ENCODE results near the gene C5orf58. TPM values are rescaled to one million over a fixed set of nuclear protein-coding genes. Genes with fewer than 3 reads are reported as not detected.

Gene C5orf58
- total and polyA plus RNA-seq, 2 donors from 2014 or later = not detected

DNA sequence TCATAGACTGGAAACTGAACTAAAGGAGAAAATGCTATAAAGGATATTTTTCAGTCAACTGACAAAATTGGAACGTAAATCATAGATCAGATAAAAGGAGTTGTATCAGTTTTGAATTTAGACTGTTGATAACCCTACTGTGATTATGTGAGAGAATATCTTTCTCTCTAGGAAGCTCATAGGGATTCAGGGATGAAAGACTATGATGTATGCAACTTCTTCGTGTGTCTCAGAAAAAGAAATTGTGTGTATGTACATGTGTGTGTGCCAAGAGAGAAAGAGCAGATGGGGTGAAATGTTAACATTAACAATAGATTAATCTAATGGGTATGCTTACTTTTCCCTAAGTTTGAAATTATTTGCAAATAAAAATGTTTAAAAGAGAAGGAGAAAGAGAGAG, 30.7 kb upstream of the C5orf58 start:
- no peaks in the 10 kb centered on the region for H3K27me3 ChIP-seq (ENCODE audit: control insufficient read depth, insufficient read depth, low read length)
- H3K9me3 ChIP-seq (ENCODE audit: control insufficient read depth in 2 of 3, insufficient read depth in 1 of 3, low read length in 3 of 3) = no peaks in the 10 kb centered on the region
- H3K9ac ChIP-seq (ENCODE audit: low read length in 3 of 3) = no peak overlapping the region
- H3K4me1 ChIP-seq (ENCODE audit: control insufficient read depth in 2 of 3, insufficient read depth in 2 of 3, low read depth in 1 of 3, low read length in 3 of 3) = no peaks in the 10 kb centered on the region
- FAIRE-seq (no peak), DNase-seq (peak in 1 of 5 donors; percentile 29)
- H3K4me3 ChIP-seq (ENCODE audit: low read length in 3 of 3) = no peak overlapping the region
- no peak overlapping the region for H3K27ac ChIP-seq (ENCODE audit: low read depth in 2 of 2, low read length in 2 of 2)
- intact Hi-C loops (cut with DNase I) = no loop called here
- H3K36me3 ChIP-seq (ENCODE audit: control insufficient read depth in 2 of 3, insufficient read depth in 3 of 3, low read length in 3 of 3) = no peaks in the 10 kb centered on the region
- TF ChIP-seq, protein P1, sequence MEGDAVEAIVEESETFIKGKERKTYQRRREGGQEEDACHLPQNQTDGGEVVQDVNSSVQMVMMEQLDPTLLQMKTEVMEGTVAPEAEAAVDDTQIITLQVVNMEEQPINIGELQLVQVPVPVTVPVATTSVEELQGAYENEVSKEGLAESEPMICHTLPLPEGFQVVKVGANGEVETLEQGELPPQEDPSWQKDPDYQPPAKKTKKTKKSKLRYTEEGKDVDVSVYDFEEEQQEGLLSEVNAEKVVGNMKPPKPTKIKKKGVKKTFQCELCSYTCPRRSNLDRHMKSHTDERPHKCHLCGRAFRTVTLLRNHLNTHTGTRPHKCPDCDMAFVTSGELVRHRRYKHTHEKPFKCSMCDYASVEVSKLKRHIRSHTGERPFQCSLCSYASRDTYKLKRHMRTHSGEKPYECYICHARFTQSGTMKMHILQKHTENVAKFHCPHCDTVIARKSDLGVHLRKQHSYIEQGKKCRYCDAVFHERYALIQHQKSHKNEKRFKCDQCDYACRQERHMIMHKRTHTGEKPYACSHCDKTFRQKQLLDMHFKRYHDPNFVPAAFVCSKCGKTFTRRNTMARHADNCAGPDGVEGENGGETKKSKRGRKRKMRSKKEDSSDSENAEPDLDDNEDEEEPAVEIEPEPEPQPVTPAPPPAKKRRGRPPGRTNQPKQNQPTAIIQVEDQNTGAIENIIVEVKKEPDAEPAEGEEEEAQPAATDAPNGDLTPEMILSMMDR (IDR thresholded peaks at IDR 0.05; ENCODE audit: borderline replicate concordance, extremely low read depth, insufficient read depth) = no peak

DNA sequence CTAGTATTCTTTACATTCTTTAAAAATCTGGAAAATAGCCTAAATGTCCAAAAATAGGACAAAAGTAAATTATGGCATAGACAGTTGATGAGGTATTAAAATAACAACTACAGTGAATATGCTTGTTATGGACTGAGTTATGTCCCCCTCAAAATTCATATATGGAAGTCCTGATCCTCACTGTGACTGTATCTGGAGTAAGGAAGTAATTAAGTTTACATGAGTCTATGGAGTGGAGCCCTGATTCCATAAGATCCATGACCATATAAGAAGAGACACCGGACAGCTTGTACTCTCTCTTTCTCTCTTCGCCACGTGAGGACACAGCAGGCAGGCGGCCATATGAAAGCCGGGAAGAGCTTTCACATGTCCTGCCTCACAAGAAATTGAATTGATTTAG, 28.6 kb upstream of the C5orf58 start:
- Histone ChIP-seq H3K4me3 (ENCODE audit: low read length in 3 of 3) (no peak overlapping the region), H3K27ac (ENCODE audit: low read depth in 2 of 2, low read length in 2 of 2) (no peak overlapping the region), H3K4me1 (ENCODE audit: control insufficient read depth in 2 of 3, insufficient read depth in 2 of 3, low read depth in 1 of 3, low read length in 3 of 3) (no peaks in the 10 kb centered on the region), H3K9me3 (ENCODE audit: control insufficient read depth in 2 of 3, insufficient read depth in 1 of 3, low read length in 3 of 3) (no peaks in the 10 kb centered on the region), H3K27me3 (ENCODE audit: control insufficient read depth, insufficient read depth, low read length) (no peaks in the 10 kb centered on the region), H3K36me3 (ENCODE audit: control insufficient read depth in 2 of 3, insufficient read depth in 3 of 3, low read length in 3 of 3) (no peaks in the 10 kb centered on the region), H3K9ac (ENCODE audit: low read length in 3 of 3) (no peak overlapping the region)
- intact Hi-C loops (cut with DNase I) = no loop called here
- DNase-seq = no peak
- TF ChIP-seq, protein P1 (IDR thresholded peaks at IDR 0.05; ENCODE audit: borderline replicate concordance, extremely low read depth, insufficient read depth) = no peak
- FAIRE-seq = no peak

DNA sequence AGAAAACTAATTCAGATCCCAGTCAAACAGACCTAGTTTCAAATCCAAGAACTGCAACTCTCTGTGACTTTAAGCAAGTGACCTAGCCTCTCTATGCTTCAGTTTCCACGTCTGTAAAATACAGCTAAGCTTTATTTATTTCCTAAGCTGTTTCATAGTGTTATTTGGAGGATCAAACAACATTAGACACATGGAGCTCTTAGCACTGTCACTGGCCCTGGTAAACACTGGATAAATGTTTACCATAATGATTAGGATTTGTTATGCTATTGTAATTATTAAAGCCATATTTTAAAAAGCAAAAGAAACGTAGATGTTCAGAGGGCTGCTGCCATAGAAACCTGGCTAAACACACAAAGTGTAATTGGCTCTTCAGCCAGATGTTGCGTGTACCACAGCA, 26.6 kb upstream of the C5orf58 start:
- TF ChIP-seq, protein P1 (IDR thresholded peaks at IDR 0.05; ENCODE audit: borderline replicate concordance, extremely low read depth, insufficient read depth) = no peak
- H3K27ac ChIP-seq (ENCODE audit: low read depth in 2 of 2, low read length in 2 of 2) = no peak overlapping the region
- H3K9me3 ChIP-seq (ENCODE audit: control insufficient read depth in 2 of 3, insufficient read depth in 1 of 3, low read length in 3 of 3) = no peaks in the 10 kb centered on the region
- no peaks in the 10 kb centered on the region for H3K27me3 ChIP-seq (ENCODE audit: control insufficient read depth, insufficient read depth, low read length)
- FAIRE-seq = no peak
- H3K36me3 ChIP-seq (ENCODE audit: control insufficient read depth in 2 of 3, insufficient read depth in 3 of 3, low read length in 3 of 3) = no peaks in the 10 kb centered on the region
- DNase-seq = no peak
- no peak overlapping the region for H3K9ac ChIP-seq (ENCODE audit: low read length in 3 of 3)
- no peaks in the 10 kb centered on the region for H3K4me1 ChIP-seq (ENCODE audit: control insufficient read depth in 2 of 3, insufficient read depth in 2 of 3, low read depth in 1 of 3, low read length in 3 of 3)
- no peak overlapping the region for H3K4me3 ChIP-seq (ENCODE audit: low read length in 3 of 3)
- intact Hi-C loops (cut with DNase I) = no loop called here

DNA sequence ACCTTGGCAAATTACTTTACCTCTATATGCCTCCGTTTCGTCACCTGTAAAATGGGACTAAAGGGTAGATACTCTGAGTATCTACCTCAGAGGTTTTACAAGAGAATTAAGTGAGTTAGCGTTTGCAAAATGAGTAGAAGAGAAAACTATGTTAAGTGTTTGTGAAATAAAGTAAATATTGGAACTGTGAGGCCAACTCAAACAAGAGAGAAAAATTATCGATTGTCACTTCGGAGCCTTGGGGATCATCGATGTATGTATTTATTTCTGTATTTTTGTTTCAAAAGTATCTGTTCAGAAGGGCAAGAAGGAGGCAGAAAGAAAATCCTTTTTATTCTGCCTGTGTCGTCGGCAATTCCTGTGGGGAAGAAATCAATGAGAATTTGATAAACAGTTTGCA, 25.8 kb upstream of the C5orf58 start:
- intact Hi-C loops (cut with DNase I) = no loop called here
- DNase-seq (no peak), FAIRE-seq (no peak)
- Histone ChIP-seq H3K27ac (ENCODE audit: low read depth in 2 of 2, low read length in 2 of 2) (no peak overlapping the region), H3K4me3 (ENCODE audit: low read length in 3 of 3) (no peak overlapping the region), H3K4me1 (ENCODE audit: control insufficient read depth in 2 of 3, insufficient read depth in 2 of 3, low read depth in 1 of 3, low read length in 3 of 3) (no peaks in the 10 kb centered on the region), H3K36me3 (ENCODE audit: control insufficient read depth in 2 of 3, insufficient read depth in 3 of 3, low read length in 3 of 3) (no peaks in the 10 kb centered on the region), H3K9me3 (ENCODE audit: control insufficient read depth in 2 of 3, insufficient read depth in 1 of 3, low read length in 3 of 3) (no peaks in the 10 kb centered on the region), H3K27me3 (ENCODE audit: control insufficient read depth, insufficient read depth, low read length) (no peaks in the 10 kb centered on the region), H3K9ac (ENCODE audit: low read length in 3 of 3) (no peak overlapping the region)
- TF ChIP-seq, protein P1 (IDR thresholded peaks at IDR 0.05; ENCODE audit: borderline replicate concordance, extremely low read depth, insufficient read depth) = no peak
